GM23248 (cell line): Measurements from ENCODE around the gene LDLRAD4.

Experiments used
- EZH2 ChIP-seq: fragments of 200-600 bp; sonication (generic); IDR thresholded peaks from 2 replicates; pipeline ENCODE4 v1.6.1; 2018; ENCODE audit warnings: antibody characterized with exemption, mild to moderate bottlenecking; ENCODE audit not compliant: insufficient read depth, poor library complexity, severe bottlenecking
- EZH2phosphoT487 ChIP-seq: fragments of 200-600 bp; sonication (generic); IDR thresholded peaks from 2 replicates; pipeline ENCODE4 v1.6.1; 2018; ENCODE audit warnings: antibody characterized with exemption, moderate library complexity, mild to moderate bottlenecking, low read depth; ENCODE audit not compliant: insufficient read depth

GRCh38 chr18:13418013-13418710 lies 199.6 kb downstream of the LDLRAD4 start:
- TF ChIP-seq EZH2phosphoT487 = no peak
- TF ChIP-seq EZH2 = no peak
